GOT3 (cell line): Measurements from ENCODE around the gene PRKCE.

ENCODE experiments used
- DNase-seq: peaks from one replicate; lab custom pipeline; 2025; ENCODE audit warnings: mixed read lengths; lab: John Stamatoyannopoulos, UW

The PRKCE gene

GRCh38 chr2:45754131-45755010, 102.9 kb downstream of the PRKCE start:
- DNase-seq: no peak

- DNase-seq: no peak
Observed at GRCh38 chr2:45755585-45756335, 104.3 kb downstream of the PRKCE start.

DNA sequence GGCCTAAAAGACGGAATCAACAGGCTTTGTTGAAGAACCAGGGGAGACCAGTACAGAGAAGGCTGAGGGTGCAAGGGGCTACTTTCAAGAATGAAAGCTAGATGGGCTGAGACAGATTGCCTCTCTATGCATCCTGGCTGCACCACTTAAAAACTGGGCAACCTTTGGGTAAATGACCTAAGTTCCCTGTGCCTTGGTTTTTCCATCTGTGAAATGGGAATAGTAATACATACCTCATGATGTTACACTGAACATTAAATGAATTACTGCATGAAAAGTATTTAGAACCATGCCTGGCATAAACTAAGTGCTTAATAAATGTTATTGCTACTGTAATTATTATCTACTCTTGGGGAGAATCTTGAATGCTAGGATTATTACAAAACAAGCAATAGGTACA, 106.5 kb downstream of the PRKCE start:
- DNase-seq: no peak

DNA sequence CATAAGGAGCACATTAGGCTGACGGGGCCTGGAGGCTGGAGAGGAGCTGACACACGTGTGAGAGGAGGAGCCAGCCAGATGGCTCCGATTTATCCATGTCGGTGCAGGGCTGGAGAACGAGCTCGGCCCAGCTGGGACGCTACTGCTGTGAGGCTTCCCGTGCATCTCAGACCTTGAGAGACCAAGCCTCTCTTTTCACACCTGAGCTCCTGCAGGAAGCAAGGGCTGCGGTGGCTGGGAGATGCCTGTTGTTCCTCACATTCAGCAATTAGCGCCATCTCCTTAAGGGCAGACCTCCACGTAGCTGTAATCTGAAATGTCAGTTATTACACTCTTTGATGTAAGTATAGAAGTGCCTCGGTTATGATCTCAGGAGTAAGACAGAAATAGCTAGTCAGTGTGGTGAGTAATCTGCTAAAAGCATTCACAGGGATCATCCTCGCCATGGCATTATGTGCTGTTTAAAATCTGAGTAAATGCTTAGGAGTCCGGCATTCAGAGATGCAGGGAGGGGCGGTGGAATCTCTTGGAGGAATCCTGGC, 107.9 kb downstream of the PRKCE start:
- DNase-seq: no peak

GRCh38 chr2:45761635-45762034, 110.2 kb downstream of the PRKCE start:
- DNase-seq: no peak

GRCh38 chr2:45763255-45763654, 111.8 kb downstream of the PRKCE start:
- DNase-seq: no peak

GRCh38 chr2:45763797-45764196, 112.3 kb downstream of the PRKCE start:
- no peak for DNase-seq

GRCh38 chr2:45765007-45765727, 113.7 kb downstream of the PRKCE start:
- DNase-seq: no peak

- no peak for DNase-seq
Observed at GRCh38 chr2:45765728-45766254, 114.3 kb downstream of the PRKCE start.

DNA sequence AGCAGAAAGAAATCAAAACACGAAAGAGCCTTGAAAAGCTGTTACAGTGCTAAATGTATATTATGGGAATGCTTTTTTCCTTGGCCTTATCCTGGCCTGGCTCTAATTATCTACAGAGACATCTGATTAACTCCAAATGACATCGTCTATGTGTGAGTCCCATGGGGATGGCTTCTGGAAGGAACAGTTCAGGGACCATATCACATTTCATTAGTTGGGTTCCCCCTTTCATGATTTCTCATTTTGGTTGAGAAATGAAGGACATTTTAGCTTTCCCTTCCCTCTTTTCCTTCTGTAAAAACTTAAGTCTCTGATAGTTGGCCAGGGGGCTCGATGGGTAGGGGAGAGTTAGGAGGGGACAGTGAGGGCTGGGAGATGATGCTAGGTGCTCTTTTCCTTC, 116.7 kb downstream of the PRKCE start:
- no peak for DNase-seq

GRCh38 chr2:45769056-45769455, 117.6 kb downstream of the PRKCE start:
- DNase-seq: no peak

DNA sequence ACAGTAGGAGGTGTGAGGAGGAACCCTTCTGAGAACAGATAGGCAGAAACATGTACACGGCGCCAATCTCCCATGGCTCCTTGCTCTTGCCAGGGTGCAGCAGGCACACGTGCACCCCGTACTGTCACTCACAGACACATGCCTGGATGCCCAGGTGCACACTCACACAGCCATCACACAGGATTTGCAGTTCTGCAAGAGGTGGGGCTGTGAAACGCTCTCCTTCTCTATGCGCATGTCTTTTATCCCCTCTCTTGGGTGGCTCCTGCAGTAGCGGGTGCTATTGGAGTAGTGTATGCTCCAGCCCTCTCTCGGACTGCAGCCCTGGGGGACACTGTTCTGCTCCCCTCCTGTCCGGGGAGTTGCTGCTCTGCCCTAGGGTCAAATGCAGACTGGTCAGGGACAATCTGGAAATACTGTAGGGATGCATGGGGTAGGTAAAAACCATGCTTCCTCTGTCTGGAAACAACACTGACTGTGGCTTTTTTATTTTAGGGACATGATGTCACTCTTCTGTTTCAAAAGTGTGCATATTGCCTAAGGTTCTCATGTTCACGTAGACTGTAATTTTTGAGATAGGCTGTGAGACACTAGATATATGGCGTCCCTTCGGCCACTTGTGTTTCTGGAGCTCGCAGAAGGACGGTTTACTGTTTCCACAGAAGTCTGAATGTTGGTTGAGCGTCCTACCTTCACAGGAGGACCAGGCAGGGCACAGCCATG, 118.5 kb downstream of the PRKCE start:
- no peak for DNase-seq

DNA sequence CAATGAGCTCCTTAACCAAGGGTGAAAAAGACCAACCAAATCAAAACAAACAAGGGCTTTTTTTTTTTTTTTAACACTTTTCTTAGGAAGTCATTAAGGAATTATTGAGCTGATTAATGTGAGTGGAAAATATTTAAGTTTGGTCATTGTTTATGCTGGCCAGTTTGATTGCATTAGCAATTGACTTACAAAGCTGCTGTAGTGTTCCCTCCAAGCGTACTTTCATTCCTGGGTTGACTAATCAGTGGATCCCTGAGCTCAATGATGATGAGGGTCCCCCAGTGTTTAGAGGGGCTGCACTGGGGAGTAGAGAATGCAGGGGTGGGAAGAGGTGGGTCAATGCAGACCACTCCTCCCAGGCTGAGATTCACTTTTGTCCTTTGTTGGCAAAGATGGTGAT, 119.3 kb downstream of the PRKCE start:
- no peak for DNase-seq

DNA sequence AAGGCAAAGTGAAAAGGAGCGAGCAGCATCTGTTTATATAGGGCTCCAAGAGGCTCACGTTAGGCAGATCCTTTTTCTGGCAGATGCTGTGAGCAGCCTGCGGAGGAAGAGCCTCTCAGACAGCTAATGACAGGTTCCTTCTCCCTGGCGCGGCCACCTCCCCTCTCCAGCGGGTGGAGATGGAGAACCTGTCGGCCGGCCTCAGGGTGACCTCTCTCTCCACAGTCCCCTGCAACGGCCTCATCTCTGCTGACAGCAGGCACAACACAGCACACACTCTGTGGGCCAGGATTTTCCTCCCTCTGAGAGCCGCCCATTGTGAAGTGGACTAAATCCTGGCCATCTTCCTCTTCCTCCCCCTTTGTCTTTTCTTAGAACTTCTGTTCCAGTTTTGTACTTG, 119.8 kb downstream of the PRKCE start:
- no peak for DNase-seq

- no peak for DNase-seq
Observed at GRCh38 chr2:45772038-45772437, 120.6 kb downstream of the PRKCE start.

GRCh38 chr2:45773909-45774308, 122.4 kb downstream of the PRKCE start:
- no peak for DNase-seq

DNA sequence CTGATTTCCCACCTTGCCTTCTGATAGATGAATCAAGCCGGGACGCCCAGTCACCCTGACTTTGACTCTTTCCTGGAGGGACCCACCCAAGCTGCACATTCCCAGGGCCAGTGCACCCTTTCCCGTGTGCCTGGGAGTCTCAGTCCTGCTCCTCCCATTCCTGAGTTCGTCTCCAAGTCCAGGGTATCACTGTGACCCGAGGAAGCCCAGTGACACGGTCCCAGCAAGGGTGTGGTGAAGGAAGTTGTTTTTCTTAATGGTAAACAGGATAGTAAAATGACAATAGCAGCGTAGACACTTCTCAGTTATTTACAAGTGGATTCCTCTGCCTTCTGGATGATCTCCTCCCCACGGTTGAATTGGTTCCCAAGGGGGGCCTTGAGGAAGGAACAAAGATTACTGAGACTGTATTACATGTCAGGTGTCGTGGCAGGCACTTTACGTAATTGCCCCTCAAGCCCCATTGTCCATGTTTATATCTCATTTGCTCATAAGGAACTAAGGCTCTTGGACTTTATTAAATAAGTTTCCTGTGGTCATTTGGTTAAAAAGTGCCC, 123.3 kb downstream of the PRKCE start:
- DNase-seq: no peak

GRCh38 chr2:45776160-45776955, 124.9 kb downstream of the PRKCE start:
- no peak for DNase-seq

DNA sequence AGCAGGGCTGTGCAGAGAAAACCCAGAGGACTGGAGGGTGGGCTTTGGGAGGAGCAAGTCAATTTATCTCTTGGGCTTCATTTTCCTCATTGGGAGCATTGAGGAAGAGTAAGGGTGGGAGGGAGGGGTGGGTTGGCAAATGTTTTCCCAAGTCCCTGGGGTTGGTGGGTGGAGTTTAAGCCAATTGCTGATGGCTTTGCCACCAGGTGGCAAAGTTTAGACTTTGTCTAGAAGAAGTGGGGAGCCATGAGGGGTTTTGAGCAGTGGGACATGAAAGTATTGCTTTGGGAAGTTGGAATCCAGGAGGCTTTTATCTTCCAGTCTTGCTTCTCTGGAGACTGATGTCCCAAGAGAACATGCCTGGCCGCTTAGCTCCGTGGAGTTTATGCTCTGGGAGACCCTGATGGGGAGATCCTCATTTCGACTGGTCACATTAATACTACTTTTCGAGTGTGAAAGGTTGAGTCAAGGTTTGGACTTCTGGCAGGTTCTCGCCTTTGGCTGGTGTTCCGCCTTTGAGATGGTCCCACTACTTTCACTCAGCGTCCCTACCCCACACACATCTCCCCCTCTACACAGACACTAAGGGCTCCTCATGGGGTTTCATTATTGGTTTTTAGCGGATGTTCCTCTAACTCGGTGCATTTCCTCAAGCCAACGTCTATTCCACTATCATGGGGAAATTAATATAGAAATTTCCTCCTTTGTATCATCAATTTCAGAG, 126.7 kb downstream of the PRKCE start:
- no peak for DNase-seq
